ENCODE measurements around the gene ATXN1. TPM values are rescaled to one million over a fixed set of nuclear protein-coding genes. Genes with fewer than 3 reads are reported as not detected.

Gene ATXN1
- total and polyA plus RNA-seq, 7 donors, result 1.3 to 50.9 (median 21.6) TPM

GRCh38 chr6:16321826-16322225, 439.4 kb downstream of the ATXN1 start:
- peaks cover 71% of the 10 kb centered on the region for H3K4me1 ChIP-seq
- intact Hi-C loops (cut with DNase I), result loop anchor here (2.0 to 5.0 kb wide), 3 partner anchors 35 to 83 kb away; partner anchors contain the start of gene GMPR (in 1 of the 2)
- ATAC-seq, result no peak
- peak overlapping the region; percentile 99 for H3K27ac ChIP-seq
- no peaks in the 10 kb centered on the region for H3K9me3 ChIP-seq
- peaks cover 0 to 10% of the 10 kb centered on the region in 2 donors for H3K36me3 ChIP-seq (ENCODE audit: insufficient read depth in 1 of 2, low read depth in 1 of 2)
- no peak overlapping the region for H3K4me3 ChIP-seq
- no peak for DNase-seq
- 94 to 97% (median 96%) methylated on average over 11 of the region's 11 CpGs for WGBS, 3 donors
- H3K27me3 ChIP-seq (ENCODE audit: insufficient read depth in 3 of 3, low read length in 2 of 3), result no peaks in the 10 kb centered on the region
- no peak for TF ChIP-seq CTCF (IDR thresholded peaks at IDR 0.05)

- Histone ChIP-seq H3K27ac (peak overlapping the region; percentile 99), H3K36me3 (ENCODE audit: insufficient read depth in 1 of 2, low read depth in 1 of 2) (peaks cover 0 to 6% of the 10 kb centered on the region in 2 donors), H3K9me3 (no peaks in the 10 kb centered on the region), H3K4me3 (peak overlapping the region; percentile 59), H3K27me3 (ENCODE audit: insufficient read depth in 3 of 3, low read length in 2 of 3) (no peaks in the 10 kb centered on the region), H3K4me1 (peaks cover 72% of the 10 kb centered on the region)
- intact Hi-C loops (cut with DNase I), result loop anchor here in 1 of 2 donors (5.0 kb wide), 2 partner anchors 34 to 79 kb away; no protein-coding TSS in a partner anchor
- no peak for TF ChIP-seq CTCF (IDR thresholded peaks at IDR 0.05)
- DNase-seq (no peak), ATAC-seq (no peak)
- 74 to 83% (median 82%) methylated on average over 7 of the region's 7 CpGs for WGBS, 3 donors
Observed at GRCh38 chr6:16321341-16321710, 439.9 kb downstream of the ATXN1 start.

GRCh38 chr6:16320533-16321340, 440.5 kb downstream of the ATXN1 start:
- Histone ChIP-seq H3K9me3 (no peaks in the 10 kb centered on the region), H3K27ac (peak overlapping the region; percentile 99), H3K36me3 (ENCODE audit: insufficient read depth in 1 of 2, low read depth in 1 of 2) (peaks cover 0 to under 1% of the 10 kb centered on the region in 2 donors), H3K4me1 (peaks cover 72% of the 10 kb centered on the region), H3K4me3 (peak overlapping the region; percentile 59), H3K27me3 (ENCODE audit: insufficient read depth in 3 of 3, low read length in 2 of 3) (no peaks in the 10 kb centered on the region)
- no peak for TF ChIP-seq CTCF (IDR thresholded peaks at IDR 0.05)
- ATAC-seq, result peak; percentile 50 to 72 (median 64)
- DNase-seq, result peak in 1 of 2 donors; percentile 71
- intact Hi-C loops (cut with DNase I), result loop anchor here in 1 of 2 donors (5.0 kb wide), 2 partner anchors 33 to 78 kb away; no protein-coding TSS in a partner anchor
- WGBS, 3 donors, result 31 to 51% (median 35%) methylated on average over 21 of the region's 21 CpGs

- no peaks in the 10 kb centered on the region for H3K36me3 ChIP-seq (ENCODE audit: insufficient read depth in 1 of 2, low read depth in 1 of 2)
- H3K4me1 ChIP-seq, result peaks cover 71% of the 10 kb centered on the region
- DNase-seq (peak; percentile 80 to 92), ATAC-seq (peak; percentile 78 to 86 (median 82))
- no peaks in the 10 kb centered on the region for H3K27me3 ChIP-seq (ENCODE audit: insufficient read depth in 3 of 3, low read length in 2 of 3)
- H3K27ac ChIP-seq, result peak overlapping the region; percentile 99
- intact Hi-C loops (cut with DNase I), result loop anchor here (5.0 kb wide), 3 partner anchors 33 to 78 kb away; no protein-coding TSS in a partner anchor
- peak overlapping the region; percentile 59 for H3K4me3 ChIP-seq
- H3K9me3 ChIP-seq, result no peaks in the 10 kb centered on the region
- TF ChIP-seq CTCF (IDR thresholded peaks at IDR 0.05), result no peak
- 5 to 8% (median 6%) methylated on average over 16 of the region's 16 CpGs for WGBS, 3 donors
Observed at GRCh38 chr6:16319813-16320532, 441.3 kb downstream of the ATXN1 start.

Data from psoas muscle (tissue), 8 donors.